Astrocyte (in vitro differentiated cells and primary cell): ENCODE results near the gene NUMA1.

Experiments used
- CTCF ChIP-seq: IDR thresholded peaks from 2 replicates; pipeline ENCODE4 v1.5.1; 2011; ENCODE audit warnings: low read depth, mild to moderate bottlenecking, inconsistent platforms, low read length, moderate library complexity; ENCODE audit not compliant: insufficient read depth
- EZH2 ChIP-seq: IDR thresholded peaks from 2 replicates; pipeline ENCODE4 v1.6.1; 2012; ENCODE audit warnings: mild to moderate bottlenecking, low read length, inconsistent platforms; ENCODE audit not compliant: insufficient read depth

GRCh38 chr11:71997594-71997993 is 82.7 kb downstream of the NUMA1 start:
- TF ChIP-seq CTCF: no peak
- TF ChIP-seq EZH2: no peak
